B cell (primary cell): ENCODE measurements around the gene CDK19.

Experiments used
- EZH2 ChIP-seq: IDR thresholded peaks from 2 replicates; pipeline ENCODE4 v1.6.1; 2012; ENCODE audit warnings: borderline replicate concordance, low read depth, mild to moderate bottlenecking, moderate library complexity, low read length; ENCODE audit not compliant: insufficient read depth, poor library complexity, severe bottlenecking
- TF ChIP-seq, protein P1 (sequence below): fragments of 200-600 bp; IDR thresholded peaks from one replicate; pipeline ENCODE4 v1.8.0; 2022; ENCODE audit warnings: antibody characterized with exemption, mild to moderate bottlenecking

DNA sequence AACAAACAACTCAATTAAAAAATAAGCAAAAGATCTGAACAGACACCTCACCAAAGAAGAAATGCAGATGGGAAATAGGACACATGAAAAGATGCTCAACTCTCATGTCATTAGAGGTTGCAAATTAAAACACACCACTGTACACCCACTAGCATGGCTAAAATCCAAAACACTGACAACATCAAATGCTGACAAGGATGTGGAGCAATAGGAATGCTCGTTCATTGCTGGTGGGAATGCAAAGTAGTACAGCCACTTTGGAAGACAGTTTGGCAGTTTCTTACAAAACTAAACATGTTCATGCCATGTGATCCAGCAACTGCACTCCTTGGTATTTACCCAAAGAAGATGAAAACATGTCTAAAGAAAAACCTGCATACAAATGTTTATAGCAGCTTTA is 47.2 kb downstream of the CDK19 start:
- TF ChIP-seq, protein P1, sequence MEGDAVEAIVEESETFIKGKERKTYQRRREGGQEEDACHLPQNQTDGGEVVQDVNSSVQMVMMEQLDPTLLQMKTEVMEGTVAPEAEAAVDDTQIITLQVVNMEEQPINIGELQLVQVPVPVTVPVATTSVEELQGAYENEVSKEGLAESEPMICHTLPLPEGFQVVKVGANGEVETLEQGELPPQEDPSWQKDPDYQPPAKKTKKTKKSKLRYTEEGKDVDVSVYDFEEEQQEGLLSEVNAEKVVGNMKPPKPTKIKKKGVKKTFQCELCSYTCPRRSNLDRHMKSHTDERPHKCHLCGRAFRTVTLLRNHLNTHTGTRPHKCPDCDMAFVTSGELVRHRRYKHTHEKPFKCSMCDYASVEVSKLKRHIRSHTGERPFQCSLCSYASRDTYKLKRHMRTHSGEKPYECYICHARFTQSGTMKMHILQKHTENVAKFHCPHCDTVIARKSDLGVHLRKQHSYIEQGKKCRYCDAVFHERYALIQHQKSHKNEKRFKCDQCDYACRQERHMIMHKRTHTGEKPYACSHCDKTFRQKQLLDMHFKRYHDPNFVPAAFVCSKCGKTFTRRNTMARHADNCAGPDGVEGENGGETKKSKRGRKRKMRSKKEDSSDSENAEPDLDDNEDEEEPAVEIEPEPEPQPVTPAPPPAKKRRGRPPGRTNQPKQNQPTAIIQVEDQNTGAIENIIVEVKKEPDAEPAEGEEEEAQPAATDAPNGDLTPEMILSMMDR: no peak
- no peak for TF ChIP-seq EZH2
